Anterior cingulate cortex (tissue), 58 donors: ENCODE data around the gene TMEM74B.

ENCODE experiments used
- DNase-seq, 58 donors: peaks; one replicate each; lab custom pipeline; 2025; lab: John Stamatoyannopoulos, UW

Gene TMEM74B

DNA sequence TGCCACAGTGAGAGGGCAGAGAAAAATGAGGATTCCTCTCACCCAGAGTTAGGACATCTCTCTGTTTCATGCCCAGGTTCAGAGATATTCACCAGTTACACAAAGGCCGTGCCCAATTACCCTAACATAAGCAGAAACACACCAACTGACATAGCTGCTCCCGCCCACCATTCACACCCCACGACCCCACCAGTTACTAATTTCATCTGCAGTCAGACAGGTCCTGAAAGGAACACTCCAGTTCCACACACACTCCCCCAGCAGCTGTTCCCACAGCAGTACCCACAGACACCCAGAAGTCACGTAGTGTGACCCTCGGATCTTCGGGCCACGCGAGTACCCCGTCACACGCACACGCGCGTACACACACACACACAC is 532 bp downstream of the TMEM74B start:
- DNase-seq: no peak

DNA sequence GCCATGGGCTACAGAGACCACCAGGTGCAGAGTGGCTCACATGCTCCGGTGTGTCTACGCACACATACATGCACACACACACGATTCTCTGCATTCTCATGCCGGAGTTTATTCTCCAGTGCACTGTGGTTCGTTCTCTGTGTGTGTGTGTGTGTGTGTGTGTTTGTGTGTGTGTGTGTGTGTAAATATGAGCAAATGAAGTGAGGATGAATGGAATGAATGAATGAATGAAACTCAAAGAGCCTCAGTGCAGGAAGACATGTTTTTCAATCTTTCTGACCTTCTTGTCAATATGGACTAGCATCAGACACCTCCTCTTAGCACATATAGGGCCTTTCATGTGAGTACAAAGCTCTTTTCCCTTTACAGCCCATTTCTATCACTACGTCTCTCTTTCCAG is 1.6 kb downstream of the TMEM74B start:
- no peak for DNase-seq

DNA sequence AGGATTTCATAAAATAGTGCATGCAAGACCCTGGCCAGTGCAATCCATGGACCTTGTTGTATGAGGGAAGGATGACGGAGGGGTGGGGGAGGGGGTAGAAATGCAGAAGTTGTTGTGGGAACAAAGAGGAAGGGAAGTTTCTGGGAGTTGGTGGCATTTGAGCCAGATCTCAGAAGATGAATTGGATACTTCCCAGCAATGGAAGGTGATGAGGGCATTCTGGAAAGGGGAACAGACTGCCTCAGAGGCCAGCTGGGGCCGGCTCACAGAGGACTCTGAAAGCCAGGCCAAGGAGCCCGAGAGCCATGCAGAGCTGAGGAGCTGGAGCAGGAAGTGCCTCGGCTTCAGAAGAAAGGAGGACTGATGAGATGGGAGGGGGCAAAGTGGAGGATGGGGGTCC is 2.7 kb downstream of the TMEM74B start:
- no peak for DNase-seq

DNA sequence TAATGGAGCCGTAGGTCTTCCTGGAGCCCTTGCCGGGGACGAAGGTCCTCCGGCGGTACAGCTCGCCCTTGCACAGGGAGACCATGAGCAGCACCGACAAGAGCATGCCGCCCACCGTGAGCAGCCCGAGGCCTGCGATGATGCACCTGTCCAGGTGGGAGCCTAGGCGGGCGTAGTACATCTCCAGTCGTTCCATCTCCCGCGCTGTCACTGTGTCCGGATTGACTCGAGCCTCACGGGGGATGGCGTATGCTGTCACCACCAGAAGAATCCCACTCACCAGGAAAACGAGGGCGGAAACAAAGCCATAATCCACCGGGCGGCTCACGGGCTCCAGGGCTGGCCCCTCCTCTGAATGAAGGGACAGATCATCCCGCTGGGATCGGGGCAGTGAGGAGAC is 3.8 kb downstream of the TMEM74B start:
- no peak for DNase-seq

DNA sequence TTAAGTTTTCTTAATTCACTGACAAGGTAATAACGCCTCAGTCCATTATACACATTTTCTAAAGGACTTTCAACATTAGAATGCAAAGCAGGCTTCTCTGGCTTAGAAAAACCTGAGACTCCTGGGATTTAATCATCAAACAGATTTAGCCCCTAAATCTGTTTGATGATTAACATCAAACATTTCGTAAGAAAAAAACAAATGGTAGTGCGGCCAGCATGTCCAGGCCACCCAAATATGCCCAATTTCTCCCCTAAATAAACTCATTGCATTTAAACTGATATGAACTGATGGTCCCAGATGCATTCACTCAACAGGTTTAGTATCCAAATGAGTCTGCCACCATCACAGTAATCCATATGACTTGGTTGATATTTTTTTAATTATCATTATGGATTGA is 6.2 kb downstream of the TMEM74B start:
- DNase-seq: no peak

DNA sequence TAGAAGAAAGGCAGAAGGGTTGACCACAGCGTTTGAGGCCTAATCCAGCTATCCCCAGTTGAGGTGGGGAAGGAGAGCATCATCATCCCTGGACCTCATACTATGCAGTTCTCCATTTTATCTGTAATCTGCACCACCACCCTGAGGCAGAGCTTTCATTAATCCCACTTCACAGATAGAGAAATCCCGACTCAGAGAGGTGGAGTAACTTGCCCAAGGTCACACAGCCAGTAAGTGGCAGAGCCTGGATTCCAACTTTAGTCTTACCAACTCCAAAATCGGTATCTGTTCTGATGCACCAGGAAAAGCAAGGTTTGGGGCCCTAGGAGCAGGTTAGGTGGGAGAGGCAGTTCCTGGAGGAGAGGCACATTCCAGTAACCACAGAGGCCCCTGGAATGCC is 6.7 kb downstream of the TMEM74B start:
- no peak for DNase-seq

DNA sequence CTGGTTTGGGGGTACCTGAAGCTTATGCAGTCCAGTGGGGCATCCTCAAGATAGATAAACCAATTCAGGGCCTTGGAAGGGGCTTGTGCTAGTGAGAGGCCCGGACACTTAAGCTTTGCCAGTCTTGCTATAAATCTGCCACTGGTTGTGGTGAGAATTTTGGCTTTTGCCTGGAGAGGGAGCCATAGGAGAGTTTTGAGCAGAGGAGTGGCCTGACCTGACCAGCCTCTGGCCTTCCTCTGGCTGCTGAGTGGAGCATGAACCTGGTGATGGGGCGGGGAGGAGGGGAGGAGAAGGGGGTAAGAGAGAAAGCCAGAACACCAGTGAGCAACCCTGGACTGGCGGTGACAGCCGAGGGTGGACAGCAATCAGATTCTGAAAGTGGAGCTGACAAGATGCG is 7.1 kb downstream of the TMEM74B start:
- DNase-seq: no peak

DNA sequence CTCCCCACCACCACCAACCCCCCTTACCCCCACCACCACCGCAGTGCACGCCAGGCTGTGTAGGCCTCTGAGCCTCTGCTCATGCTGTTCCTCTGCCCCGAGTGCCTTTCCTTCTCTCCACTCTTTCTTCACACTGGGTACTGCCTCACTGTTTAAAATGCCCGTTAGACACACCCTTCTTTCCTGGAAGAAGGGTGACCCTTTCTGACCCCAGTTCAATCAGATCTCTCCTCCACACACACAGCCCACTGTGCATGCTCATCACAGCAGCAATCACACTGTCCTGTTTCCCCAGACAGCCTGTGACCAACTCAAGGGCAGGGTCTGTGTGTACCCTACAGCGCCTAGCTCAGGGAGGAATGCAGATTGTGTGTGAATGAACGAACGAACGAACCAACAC is 10.0 kb downstream of the TMEM74B start:
- DNase-seq: no peak

DNA sequence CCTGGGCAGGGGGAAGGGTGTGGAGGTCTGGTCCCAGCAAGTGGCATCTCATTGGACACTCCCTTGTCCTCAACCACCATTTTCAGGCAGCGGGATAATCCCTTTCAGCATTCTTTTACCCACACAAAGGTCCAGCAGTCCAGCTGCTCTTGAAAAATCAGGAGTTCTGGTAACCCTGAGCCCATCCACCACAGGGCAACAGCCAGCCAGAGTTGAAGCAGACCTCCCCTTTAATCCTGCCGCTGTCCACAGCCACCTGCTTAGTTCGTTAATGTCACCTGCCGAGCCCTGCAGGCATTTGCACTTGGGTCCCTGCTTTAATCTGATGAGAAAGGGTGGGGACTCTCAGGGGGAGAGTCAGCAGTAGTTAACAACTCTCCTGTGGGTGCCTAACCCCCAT is 11.1 kb downstream of the TMEM74B start:
- no peak for DNase-seq

DNA sequence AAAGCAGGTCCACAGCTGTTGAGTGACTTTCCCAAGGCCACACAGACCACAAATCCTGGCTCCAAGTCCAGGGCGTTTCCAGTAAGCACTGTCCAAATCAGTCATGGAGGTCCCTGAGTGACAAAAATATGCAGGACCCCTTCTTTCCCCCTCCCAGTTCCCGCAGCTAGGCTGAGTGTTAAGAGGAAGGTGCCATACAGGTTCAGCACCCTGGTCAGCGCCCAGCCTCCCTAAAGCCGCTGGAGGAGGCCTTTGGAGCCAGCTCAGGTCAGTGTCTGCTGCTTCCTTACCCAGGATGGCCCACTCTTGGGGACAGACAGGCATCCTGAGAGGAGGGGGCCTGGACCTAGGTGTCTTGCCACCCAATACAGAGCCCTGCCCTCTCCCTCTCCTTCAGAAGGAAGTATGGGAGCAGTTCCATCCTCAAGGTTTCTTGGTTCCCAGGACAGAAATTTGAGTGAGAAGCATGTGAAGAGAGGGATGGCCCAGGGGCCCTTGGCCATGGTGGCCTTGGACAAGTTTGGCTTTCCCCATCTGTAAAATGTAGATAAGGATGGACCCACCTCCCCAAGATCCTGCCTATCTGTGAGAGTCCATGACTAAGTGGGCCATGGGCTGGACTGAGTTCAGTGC is 13.2 kb downstream of the TMEM74B start:
- no peak for DNase-seq

DNA sequence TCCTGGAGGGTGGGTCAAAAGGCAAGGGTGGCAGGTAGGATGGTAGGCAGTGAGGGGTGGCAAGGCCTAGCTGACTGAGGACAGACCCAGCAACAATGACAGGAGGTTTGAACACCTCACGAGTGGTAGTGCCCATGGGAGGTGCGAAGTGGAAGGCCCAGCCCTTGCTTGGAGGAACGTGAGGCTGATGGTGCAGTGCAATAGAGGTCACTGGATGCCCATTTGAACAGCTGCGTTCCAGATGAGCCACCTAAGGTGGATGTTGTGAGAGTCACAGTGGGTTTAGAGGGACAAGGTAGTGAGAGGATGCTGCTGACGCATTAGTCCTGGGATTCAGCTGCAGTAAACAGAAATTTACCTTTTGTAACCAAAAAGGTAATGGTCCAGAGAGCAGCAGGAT is 15.6 kb downstream of the TMEM74B start:
- no peak for DNase-seq

DNA sequence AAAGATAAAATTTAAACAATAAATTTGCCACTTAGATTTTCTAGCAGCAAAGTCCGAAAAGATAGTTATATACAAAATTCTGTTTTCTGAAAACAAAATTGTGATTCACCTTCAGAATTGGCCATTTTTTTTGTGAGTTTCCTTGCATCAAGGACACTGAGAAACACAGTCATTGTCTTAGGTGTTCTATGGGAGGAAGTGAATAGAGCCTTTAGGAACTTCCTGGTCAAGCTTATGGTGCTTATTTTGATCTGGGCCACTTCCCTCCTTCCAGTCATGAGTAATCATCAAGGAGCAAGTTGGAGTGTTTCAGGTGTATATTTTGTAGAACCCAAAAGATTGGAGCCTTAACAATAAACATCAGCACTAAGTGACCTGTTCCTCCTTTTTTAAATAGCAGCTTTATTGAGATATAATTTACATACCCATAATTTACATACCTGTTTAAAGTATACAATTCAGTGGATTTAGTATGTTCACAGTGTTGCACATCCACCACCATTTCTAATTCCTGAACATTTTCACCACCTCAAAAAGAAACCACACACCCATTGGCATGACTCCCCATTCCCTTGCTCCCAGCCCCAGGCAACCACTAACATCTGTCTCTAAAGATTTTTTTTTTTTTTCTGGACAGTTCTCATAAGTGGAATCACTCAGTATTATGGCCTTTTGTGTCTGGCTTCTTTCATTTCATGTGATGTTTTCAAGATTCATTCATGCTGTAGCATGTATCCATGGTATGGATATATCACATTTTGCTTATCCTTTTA is 17.6 kb downstream of the TMEM74B start:
- DNase-seq: no peak

DNA sequence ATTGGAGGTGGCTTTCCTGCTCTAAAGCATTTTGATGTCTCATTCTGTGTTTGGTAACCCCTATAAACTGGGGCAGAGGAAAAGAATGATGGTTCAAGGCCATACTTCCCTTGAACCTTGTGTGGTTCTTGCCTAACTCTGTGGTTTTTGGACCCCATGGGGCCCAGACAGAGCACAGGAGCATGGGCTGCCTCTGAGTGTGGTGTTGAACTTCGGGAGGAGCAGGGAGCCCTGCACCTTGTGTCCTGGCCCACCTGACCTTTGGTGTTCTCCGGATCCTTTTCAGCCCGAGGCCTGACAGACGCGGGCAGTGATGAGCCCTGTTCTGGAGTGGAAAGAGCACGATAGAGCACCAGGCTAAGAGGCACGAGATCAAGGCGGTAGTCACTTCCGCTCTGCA is 18.8 kb downstream of the TMEM74B start:
- DNase-seq: no peak

DNA sequence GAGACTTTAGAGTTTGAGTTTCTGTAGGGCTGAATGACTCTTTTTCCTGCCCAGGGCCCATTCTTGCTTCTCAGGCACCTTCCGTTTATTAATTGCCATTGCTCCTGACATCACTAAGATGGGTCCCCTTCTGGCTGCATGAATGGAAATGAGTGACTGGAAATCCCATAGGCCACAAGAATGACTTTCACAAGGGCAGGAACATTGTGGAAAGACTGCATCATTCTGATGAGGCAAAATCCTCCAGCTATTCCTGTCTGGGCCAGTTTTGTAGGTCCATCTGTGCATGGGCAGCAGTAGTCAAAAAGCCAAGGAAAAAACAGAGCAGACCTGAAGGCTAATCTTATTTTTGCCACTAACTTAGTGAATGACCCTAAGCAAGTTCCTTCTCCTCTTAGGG is 19.3 kb downstream of the TMEM74B start:
- DNase-seq: no peak

DNA sequence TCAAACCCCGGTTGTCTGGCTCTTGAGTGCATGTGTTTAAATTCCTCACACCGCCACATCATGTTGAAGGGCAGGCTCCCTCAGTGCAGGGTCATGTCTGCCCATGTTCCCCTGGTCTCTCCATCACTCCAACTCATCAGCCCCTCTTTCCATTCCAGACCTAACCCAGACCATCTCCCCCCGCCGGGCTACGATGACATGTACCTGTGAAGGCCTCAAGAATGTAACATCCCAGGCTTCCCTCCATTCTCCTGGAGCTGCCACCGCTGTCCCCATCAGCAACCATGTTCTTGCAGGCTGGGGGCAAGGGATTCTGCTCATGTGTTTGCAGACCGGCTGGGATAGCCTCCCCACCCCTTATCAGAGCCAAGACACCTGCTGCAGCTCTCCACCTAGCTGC is 19.9 kb downstream of the TMEM74B start:
- no peak for DNase-seq

DNA sequence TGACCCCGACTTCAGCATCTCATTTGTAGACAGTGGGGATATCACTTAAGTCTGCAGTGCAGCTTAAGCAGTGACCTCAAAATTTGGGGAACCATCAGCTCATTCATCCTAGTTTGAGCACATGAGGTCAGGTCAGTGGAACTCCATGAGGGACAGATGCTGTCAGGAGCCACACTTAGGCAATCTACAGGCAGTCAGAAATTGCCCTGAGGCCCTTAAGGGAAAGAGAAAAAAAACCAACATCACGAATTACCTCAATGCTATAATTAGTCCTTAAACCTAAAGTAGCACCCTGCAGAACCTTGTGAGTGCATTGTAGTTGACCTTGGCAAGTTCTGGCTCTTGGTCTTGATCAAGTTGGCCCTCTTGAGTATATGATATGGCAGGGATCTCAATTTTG is 21.1 kb downstream of the TMEM74B start:
- DNase-seq: no peak

DNA sequence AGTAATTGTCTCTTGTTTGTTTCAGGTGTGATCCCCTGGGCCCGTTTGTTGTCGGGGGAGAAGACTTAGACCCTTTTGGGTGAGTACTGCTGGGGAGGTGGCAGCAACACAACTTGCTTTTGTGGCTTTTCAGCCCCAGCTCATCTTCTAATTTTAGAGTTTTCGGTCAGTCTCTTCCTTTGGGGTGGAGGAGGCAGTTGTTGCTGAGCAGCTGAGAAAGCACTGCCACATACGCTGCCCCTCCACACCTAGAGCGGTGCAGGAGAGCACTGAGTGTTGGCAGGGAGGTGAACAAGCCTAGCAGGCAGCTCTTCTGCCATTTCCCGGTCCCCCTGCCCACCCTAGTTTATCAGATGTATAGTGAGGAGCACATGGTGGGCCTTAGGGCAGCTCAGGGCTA is 21.7 kb downstream of the TMEM74B start:
- no peak for DNase-seq

DNA sequence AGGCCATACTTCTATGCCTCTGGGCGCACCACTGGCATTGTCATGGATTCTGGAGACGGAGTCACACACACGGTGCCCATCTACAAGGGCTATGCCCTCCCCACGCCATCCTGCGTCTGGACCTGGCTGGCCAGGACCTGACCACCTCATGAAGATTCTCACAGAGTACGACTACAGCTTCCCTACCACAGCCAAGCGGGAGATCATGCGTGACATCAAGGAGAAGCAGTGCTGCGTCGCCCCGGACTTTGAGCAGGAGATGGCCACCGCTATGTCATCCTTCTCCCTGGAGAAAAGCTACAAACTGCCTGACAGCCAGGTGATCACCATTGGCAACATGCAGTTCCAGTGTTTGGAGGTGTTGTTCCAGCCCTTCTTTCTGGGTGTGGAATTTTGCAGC is 23.8 kb downstream of the TMEM74B start:
- DNase-seq: no peak

DNA sequence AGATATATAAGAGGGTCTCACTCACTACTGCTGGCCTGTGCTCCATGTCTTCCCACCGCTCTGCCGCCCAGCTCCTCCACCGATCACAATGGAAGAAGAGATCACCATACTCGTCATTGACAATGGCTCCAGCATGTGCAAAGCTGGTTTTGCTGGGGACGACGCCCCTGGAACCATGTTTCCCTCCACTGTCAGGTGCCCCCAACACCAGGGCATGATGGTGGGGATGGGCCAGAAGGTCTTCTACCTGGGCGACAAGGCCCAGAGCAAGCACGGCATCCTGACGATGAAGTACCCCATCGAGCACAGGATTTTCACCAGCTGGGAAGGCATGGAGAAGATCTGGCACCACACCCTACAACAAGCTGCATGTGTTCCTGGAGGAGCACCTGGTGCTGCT is 24.3 kb downstream of the TMEM74B start:
- no peak for DNase-seq

DNA sequence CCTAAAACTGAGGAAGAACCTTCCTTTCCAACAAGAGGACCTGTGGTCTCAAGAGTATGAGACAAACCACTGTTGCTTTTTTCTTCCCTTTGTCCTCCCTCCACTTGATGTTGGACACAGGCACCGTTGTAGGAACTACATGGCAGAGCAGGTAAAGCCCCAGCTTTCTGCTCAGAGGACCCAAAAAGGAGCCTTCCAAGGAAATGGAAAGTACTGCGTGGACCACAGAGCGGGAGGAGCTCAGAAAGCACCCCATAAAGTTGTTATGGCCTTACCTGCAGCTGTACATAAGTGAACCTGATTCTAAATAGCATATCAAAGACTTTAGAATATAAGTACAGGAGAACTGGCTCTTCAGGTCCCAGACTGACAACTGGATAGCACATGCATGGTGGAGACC is 29.4 kb downstream of the TMEM74B start:
- no peak for DNase-seq

DNA sequence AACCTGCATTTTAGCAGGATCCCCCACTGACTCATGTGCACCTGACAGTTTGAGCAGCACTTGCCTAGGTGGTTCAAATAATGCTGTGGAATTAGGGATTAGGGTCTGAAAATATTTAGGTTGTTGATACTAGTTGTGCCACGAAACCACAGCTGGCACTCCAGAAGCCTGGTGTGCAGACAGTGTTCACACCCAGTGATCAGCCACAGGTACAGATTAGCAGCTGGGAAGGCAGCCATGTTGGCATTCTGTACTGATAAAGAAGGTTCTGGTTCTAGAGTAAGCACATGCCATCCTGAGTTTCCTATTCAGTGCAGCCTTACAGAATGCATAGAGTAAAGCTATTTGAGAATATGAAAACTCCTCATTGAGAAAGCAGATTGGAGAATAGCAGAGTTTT is 30.1 kb downstream of the TMEM74B start:
- no peak for DNase-seq

DNA sequence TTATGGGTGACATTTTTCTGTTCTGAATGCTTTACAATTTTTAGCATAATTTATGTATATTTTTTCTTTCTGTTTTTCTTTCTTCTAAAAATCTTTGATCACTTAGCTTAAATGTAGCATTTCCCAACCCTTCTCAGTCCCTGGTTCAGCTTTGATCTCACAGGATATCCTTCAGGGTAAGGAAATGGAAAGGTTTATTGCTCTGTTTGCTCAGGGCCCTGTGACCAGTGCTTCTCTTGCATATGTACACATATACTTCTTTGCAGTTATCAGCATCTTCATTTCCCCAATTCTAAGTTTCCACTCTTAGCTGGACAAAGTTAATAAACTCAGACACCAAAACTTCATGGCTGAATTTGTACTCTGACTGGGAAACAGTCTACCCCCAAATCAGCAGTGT is 30.6 kb downstream of the TMEM74B start:
- DNase-seq: no peak

DNA sequence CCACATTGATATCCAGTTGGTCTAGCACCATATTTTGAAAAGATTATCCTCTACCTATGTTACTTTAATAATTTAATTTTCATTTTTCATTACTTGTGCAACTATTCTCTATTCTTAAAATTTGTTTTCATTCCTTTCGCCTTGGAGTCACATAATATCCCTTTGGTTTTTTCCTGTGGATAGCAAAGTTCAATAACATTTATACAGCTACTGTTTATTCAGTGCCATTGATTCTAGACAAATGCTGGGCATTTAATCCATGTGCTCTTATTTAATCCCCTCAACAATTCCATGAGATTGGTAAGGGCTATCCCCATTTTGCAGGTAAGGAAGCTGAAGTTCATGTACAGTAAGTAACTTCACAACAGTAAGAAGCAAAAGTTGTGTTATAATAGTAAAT is 33.8 kb downstream of the TMEM74B start:
- no peak for DNase-seq
